Peyer's patch (tissue), 4 donors: ENCODE results near the gene GPD2.

Experiments
- CTCF ChIP-seq, 6 experiments: fragments of 450-650 bp in 4 of 6; fragments of 200-600 bp in 2 of 6; sonication (generic) in 1 of 6; IDR thresholded peaks; one replicate each; pipeline ENCODE4 v1.5.1; 2017 to 2019; ENCODE audit warnings: antibody characterized with exemption in 6 of 6, mild to moderate bottlenecking in 3 of 6, moderate library complexity in 1 of 6
- POLR2A ChIP-seq, 2 donors: fragments of 450-650 bp; IDR thresholded peaks; one replicate each; pipeline ENCODE4 v1.5.1; 2017; ENCODE audit warnings: antibody characterized with exemption in 2 of 2, mild to moderate bottlenecking in 2 of 2, moderate library complexity in 2 of 2

GRCh38 chr2:156635646-156636045 lies 199.5 kb downstream of the GPD2 start:
- TF ChIP-seq CTCF (IDR thresholded peaks at IDR 0.05) (no peak), POLR2A (IDR thresholded peaks at IDR 0.05) (no peak)
